Neuronal stem cell (in vitro differentiated cells): ENCODE results near the gene SLFN12L.

Source experiments
- DNase-seq: peaks from one replicate; pipeline ENCODE4 v3.0.0-alpha.2; 2013; ENCODE audit warnings: low spot score
- H2AFZ ChIP-seq: one replicate; pipeline ENCODE4 v1.6.1; 2013; ENCODE audit warnings: mild to moderate bottlenecking, low read length, inconsistent platforms
- H2AK5ac ChIP-seq: 2 replicates; pipeline ENCODE4 v1.6.1; 2013; ENCODE audit warnings: low read depth, mild to moderate bottlenecking, inconsistent platforms, low read length, moderate library complexity, mixed read lengths
- H2BK120ac ChIP-seq: 2 replicates; pipeline ENCODE4 v1.6.1; 2013; ENCODE audit warnings: low read depth, mild to moderate bottlenecking, inconsistent platforms, low read length, moderate library complexity, mixed read lengths
- H2BK12ac ChIP-seq: one replicate; pipeline ENCODE4 v1.6.1; 2013; ENCODE audit warnings: low read length, inconsistent platforms
- H2BK15ac ChIP-seq: 2 replicates; pipeline ENCODE4 v1.6.1; 2013; ENCODE audit warnings: mild to moderate bottlenecking, low read length, inconsistent platforms, mixed read lengths
- H2BK5ac ChIP-seq: one replicate; pipeline ENCODE4 v1.6.1; 2013; ENCODE audit warnings: inconsistent platforms, mild to moderate bottlenecking, low read length, moderate library complexity
- H3K14ac ChIP-seq: one replicate; pipeline ENCODE4 v1.6.1; 2013; ENCODE audit warnings: low read length, inconsistent platforms
- H3K18ac ChIP-seq: 2 replicates; pipeline ENCODE4 v1.6.1; 2013; ENCODE audit warnings: low read length, inconsistent platforms
- H3K23ac ChIP-seq: 2 replicates; pipeline ENCODE4 v1.6.1; 2013; ENCODE audit warnings: low read depth, mild to moderate bottlenecking, mixed read lengths, low read length, inconsistent platforms; ENCODE audit not compliant: poor library complexity
- H3K27ac ChIP-seq: replicated peaks from 3 replicates; pipeline ENCODE4 v1.5.1; 2013; ENCODE audit warnings: low read length, inconsistent platforms
- H3K27me3 ChIP-seq, 3 experiments: 2 replicates each; pipeline ENCODE4 v1.6.1; 2013; ENCODE audit warnings: low read length in 3 of 3, mild to moderate bottlenecking in 2 of 3, inconsistent platforms in 1 of 3, low read depth in 1 of 3, mixed read lengths in 1 of 3, moderate library complexity in 1 of 3; ENCODE audit not compliant: control insufficient read depth in 3 of 3, insufficient read depth in 3 of 3
- H3K36me3 ChIP-seq, 2 donors: replicated peaks in 1 of 2; 2 replicates each; pipeline ENCODE4 v1.6.1; 2013; ENCODE audit warnings: low read length in 2 of 2; ENCODE audit not compliant: control insufficient read depth in 2 of 2, insufficient read depth in 2 of 2
- H3K4ac ChIP-seq: 2 replicates; pipeline ENCODE4 v1.6.1; 2013; ENCODE audit warnings: inconsistent platforms, mild to moderate bottlenecking, low read length, moderate library complexity
- H3K4me1 ChIP-seq, 2 donors: 1 replicate in 1 of 2; 2 replicates in 1 of 2; pipeline ENCODE4 v1.6.1; 2013; ENCODE audit warnings: low read length in 2 of 2, low read depth in 1 of 2; ENCODE audit not compliant: control insufficient read depth in 2 of 2, insufficient read depth in 1 of 2
- H3K4me2 ChIP-seq: one replicate; pipeline ENCODE4 v1.6.1; 2013; ENCODE audit warnings: mild to moderate bottlenecking, low read length, inconsistent platforms; ENCODE audit not compliant: insufficient read depth, poor library complexity, severe bottlenecking
- H3K4me3 ChIP-seq, 2 donors: 2 replicates each; pipeline ENCODE4 v1.5.1; 2013; ENCODE audit warnings: low read length in 2 of 2, mild to moderate bottlenecking in 2 of 2, inconsistent platforms in 1 of 2, moderate library complexity in 1 of 2
- H3K79me1 ChIP-seq: one replicate; pipeline ENCODE4 v1.6.1; 2013; ENCODE audit warnings: low read depth, mild to moderate bottlenecking, inconsistent platforms, low read length, moderate library complexity
- H3K9ac ChIP-seq: one replicate; pipeline ENCODE4 v1.6.1; 2013; ENCODE audit warnings: mild to moderate bottlenecking, low read depth, low read length, inconsistent platforms; ENCODE audit not compliant: poor library complexity
- H3K9me3 ChIP-seq, 2 donors: replicated peaks in 1 of 2; 2 replicates each; pipeline versions ENCODE3 to v1.6.1; 2013; ENCODE audit warnings: low read length in 2 of 2, mild to moderate bottlenecking in 2 of 2, inconsistent platforms in 1 of 2, low read depth in 1 of 2, mixed read lengths in 1 of 2, moderate library complexity in 1 of 2; ENCODE audit not compliant: control insufficient read depth in 2 of 2, insufficient read depth in 1 of 2
- H4K8ac ChIP-seq: one replicate; pipeline ENCODE4 v1.6.1; 2013; ENCODE audit warnings: low read depth, mild to moderate bottlenecking, inconsistent platforms, low read length, moderate library complexity
- H4K91ac ChIP-seq: one replicate; pipeline ENCODE4 v1.6.1; 2013; ENCODE audit warnings: low read length, low read depth, mild to moderate bottlenecking, inconsistent platforms; ENCODE audit not compliant: poor library complexity
- WGBS, 2 donors: extraction: QIAGEN DNeasy Blood & Tissue Kit; methylation state at CpG; one replicate each; pipeline ENCODE4 v1.1.7; 2013; ENCODE audit warnings: missing lambda C conversion rate in 2 of 2, mixed read lengths in 1 of 2; ENCODE audit not compliant: insufficient read length in 2 of 2, insufficient replicate concordance in 1 of 2; ENCODE audit errors: extremely low coverage in 2 of 2; 5-methylcytosine and 5-hydroxymethylcytosine counted together

The SLFN12L gene

DNA sequence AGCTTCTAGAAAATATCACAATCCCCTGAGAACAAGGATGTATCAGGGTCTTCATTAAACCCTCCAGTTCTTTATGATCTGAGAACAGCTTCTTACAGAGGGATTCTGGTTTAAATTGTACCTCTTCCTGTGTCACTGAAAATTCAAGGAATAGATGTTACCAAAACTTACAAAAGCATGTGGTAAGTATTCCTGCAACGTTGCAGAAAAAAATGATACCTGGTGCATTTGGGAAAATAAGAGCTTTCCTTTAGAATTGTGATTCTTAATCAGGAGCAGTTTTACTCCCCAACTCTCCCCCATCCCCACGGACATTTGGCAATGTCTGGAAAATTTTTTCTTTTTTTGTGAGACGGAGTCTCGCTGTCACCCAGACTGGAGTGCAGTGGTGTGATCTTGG is 15.8 kb upstream of the SLFN12L start:
- peaks cover 0 to 26% (median 0%) of the 10 kb centered on the region in 3 experiments for H3K27me3 ChIP-seq
- no peak overlapping the region for H2BK5ac ChIP-seq
- no peak overlapping the region for H3K4me3 ChIP-seq
- H3K9me3 ChIP-seq, result no peaks in the 10 kb centered on the region
- H4K8ac ChIP-seq, result no peak overlapping the region
- no CpG with 5 or more reads among the region's 4 CpGs for WGBS, 2 donors
- no peak overlapping the region for H2AK5ac ChIP-seq
- H2AFZ ChIP-seq, result no peak overlapping the region
- no peak overlapping the region for H2BK15ac ChIP-seq
- no peaks in the 10 kb centered on the region for H3K36me3 ChIP-seq
- H2BK12ac ChIP-seq, result no peak overlapping the region
- H3K18ac ChIP-seq, result no peak overlapping the region
- H3K4ac ChIP-seq, result no peak overlapping the region
- no peak overlapping the region for H3K23ac ChIP-seq
- H3K4me1 ChIP-seq, result no peaks in the 10 kb centered on the region
- H3K9ac ChIP-seq, result no peak overlapping the region
- no peak overlapping the region for H3K4me2 ChIP-seq
- H4K91ac ChIP-seq, result no peak overlapping the region
- H2BK120ac ChIP-seq, result no peak overlapping the region
- no peak overlapping the region for H3K14ac ChIP-seq
- no peak overlapping the region for H3K27ac ChIP-seq
- DNase-seq, result no peak
- H3K79me1 ChIP-seq, result no peaks in the 10 kb centered on the region

DNA sequence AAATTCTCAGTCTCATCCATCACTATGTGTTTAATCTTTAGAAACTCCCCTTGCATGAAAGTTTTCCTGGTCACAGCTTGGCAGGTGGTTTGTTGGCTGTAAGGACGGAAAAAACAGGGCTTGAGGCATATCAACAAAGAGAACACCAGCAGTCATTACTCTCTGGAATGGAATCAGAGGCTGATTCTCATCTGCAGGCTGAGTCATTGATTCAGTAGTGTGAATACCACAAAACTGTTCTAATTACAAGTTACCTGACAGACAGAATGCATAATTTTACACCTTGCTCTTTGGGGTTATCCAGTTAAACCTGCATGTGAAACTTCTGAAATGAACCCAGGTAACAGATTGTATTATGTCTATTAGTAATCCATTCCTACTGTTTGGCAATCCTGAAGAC is 11.5 kb upstream of the SLFN12L start:
- no peak overlapping the region for H3K23ac ChIP-seq
- no peak for DNase-seq
- H3K36me3 ChIP-seq, result no peaks in the 10 kb centered on the region
- no peaks in the 10 kb centered on the region for H3K79me1 ChIP-seq
- H3K4me2 ChIP-seq, result no peak overlapping the region
- H3K4me1 ChIP-seq, result no peaks in the 10 kb centered on the region
- H3K27ac ChIP-seq, result no peak overlapping the region
- H4K91ac ChIP-seq, result no peak overlapping the region
- peaks cover 0 to 41% (median 0%) of the 10 kb centered on the region in 3 experiments for H3K27me3 ChIP-seq
- no peak overlapping the region for H2BK120ac ChIP-seq
- H3K9me3 ChIP-seq, result no peaks in the 10 kb centered on the region
- no peak overlapping the region for H2BK12ac ChIP-seq
- no peak overlapping the region for H3K4ac ChIP-seq
- no peak overlapping the region for H3K4me3 ChIP-seq
- H4K8ac ChIP-seq, result no peak overlapping the region
- H3K9ac ChIP-seq, result no peak overlapping the region
- WGBS, 2 donors, result no CpG with 5 or more reads among the region's 1 CpG
- no peak overlapping the region for H2AFZ ChIP-seq
- no peak overlapping the region for H2BK5ac ChIP-seq
- no peak overlapping the region for H3K18ac ChIP-seq
- H3K14ac ChIP-seq, result no peak overlapping the region
- H2BK15ac ChIP-seq, result no peak overlapping the region
- no peak overlapping the region for H2AK5ac ChIP-seq

DNA sequence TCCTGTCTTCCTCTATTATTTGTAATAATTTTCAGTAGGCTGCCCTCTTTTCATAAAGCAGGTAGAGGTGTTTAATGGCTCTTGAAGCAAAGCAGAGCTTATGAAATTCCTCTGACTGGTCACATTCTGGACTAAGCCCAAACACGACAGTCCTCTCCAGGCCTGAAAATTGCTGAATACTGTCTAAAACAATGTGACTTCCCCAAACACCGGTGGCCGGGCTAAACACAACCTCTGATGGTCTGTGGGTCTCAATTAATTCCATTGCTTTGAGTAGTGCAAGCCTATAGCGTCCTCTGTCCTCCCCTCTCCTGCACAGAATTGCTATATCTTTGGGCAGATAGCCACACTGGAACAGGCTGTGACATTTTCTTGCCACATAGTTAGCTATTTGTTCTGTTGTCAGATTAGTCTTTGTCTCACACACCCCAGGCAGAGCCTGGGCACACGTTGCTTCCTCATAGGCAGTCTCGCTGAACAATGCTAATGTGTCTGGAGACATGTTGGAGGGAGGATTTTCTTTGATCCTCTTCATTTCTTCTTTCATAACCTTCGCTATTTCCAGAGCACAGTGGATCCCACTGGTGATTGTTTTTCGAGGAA is 10.8 kb upstream of the SLFN12L start:
- H3K23ac ChIP-seq, result no peak overlapping the region
- no CpG with 5 or more reads among the region's 8 CpGs for WGBS, 2 donors

DNA sequence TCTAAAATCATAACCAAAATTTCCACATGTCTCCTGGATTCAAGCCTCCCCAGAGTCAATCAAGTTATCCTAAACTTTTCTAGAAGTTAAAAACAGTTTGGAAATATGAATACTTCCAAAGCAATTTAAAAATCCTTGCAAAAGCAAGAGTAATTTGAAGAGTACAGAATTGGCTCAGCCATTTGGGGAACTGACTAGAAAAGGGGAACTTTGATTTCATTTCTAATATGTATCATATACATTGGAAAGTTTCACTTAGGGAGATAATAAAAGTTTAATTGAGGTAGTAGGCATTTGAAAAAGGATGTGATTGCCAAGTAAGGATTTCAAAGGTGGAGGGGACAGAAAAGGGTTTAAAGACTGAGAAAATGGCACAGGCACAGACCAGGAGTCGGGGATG is 9.0 kb upstream of the SLFN12L start:
- no peak overlapping the region for H3K4me2 ChIP-seq
- no CpG with 5 or more reads among the region's 1 CpG for WGBS, 2 donors
- H3K4ac ChIP-seq, result no peak overlapping the region
- H4K8ac ChIP-seq, result no peak overlapping the region
- peaks cover 0 to 51% (median 0%) of the 10 kb centered on the region in 3 experiments for H3K27me3 ChIP-seq
- H3K4me3 ChIP-seq, result no peak overlapping the region
- H3K23ac ChIP-seq, result no peak overlapping the region
- DNase-seq, result no peak
- no peak overlapping the region for H2AFZ ChIP-seq
- no peaks in the 10 kb centered on the region for H3K79me1 ChIP-seq
- H2BK15ac ChIP-seq, result no peak overlapping the region
- H4K91ac ChIP-seq, result no peak overlapping the region
- H2BK120ac ChIP-seq, result no peak overlapping the region
- H2BK5ac ChIP-seq, result no peak overlapping the region
- H3K36me3 ChIP-seq, result no peaks in the 10 kb centered on the region
- no peak overlapping the region for H2BK12ac ChIP-seq
- no peaks in the 10 kb centered on the region for H3K4me1 ChIP-seq
- no peak overlapping the region for H3K14ac ChIP-seq
- no peak overlapping the region for H2AK5ac ChIP-seq
- H3K9ac ChIP-seq, result no peak overlapping the region
- no peak overlapping the region for H3K18ac ChIP-seq
- H3K27ac ChIP-seq, result no peak overlapping the region
- no peaks in the 10 kb centered on the region for H3K9me3 ChIP-seq

More for the DNA sequence above, 10.8 kb upstream of the SLFN12L start:
- no peak overlapping the region for H2AK5ac ChIP-seq
- H4K91ac ChIP-seq, result no peak overlapping the region
- H4K8ac ChIP-seq, result no peak overlapping the region
- H3K9me3 ChIP-seq, result no peaks in the 10 kb centered on the region
- H3K4me1 ChIP-seq, result no peaks in the 10 kb centered on the region
- H2BK12ac ChIP-seq, result no peak overlapping the region
- H2BK120ac ChIP-seq, result no peak overlapping the region
- no peaks in the 10 kb centered on the region for H3K79me1 ChIP-seq
- no peak overlapping the region for H3K4me2 ChIP-seq
- no peak overlapping the region for H2BK5ac ChIP-seq
- no peak for DNase-seq
- H3K4ac ChIP-seq, result no peak overlapping the region
- H2AFZ ChIP-seq, result no peak overlapping the region
- no peak overlapping the region for H3K9ac ChIP-seq
- H2BK15ac ChIP-seq, result no peak overlapping the region
- no peak overlapping the region for H3K27ac ChIP-seq
- H3K4me3 ChIP-seq, result no peak overlapping the region
- H3K18ac ChIP-seq, result no peak overlapping the region
- peaks cover 0 to 44% (median 0%) of the 10 kb centered on the region in 3 experiments for H3K27me3 ChIP-seq
- H3K36me3 ChIP-seq, result no peaks in the 10 kb centered on the region
- H3K14ac ChIP-seq, result no peak overlapping the region
